ENCODE results near the gene PHC1. TPM values are rescaled to one million over a fixed set of nuclear protein-coding genes. Genes with fewer than 3 reads are reported as not detected.

PHC1 gene
- polyA plus RNA-seq, 1 donor (not counting 4 experiments of a cell fraction or from before 2014, with no cell fraction given): 11.0 TPM

DNA sequence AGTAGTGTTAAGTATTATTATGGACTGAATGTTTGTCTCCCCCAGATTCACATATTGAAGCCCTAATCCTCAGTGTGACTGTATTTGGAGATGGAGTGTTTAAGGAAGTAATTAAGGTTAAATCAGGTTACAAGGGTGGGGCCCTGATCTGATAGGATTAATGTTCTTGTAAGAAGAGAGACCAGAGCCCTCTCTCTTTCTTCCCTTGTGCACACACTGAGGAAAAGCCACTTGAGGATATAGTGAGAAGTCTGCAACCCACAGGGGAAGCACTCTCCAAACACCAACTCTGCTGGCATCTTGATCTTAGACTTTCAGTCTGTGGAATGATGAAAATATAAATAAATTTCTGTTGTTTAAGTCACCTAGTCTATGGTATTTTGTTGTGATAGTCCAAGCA, 72.9 kb downstream of the PHC1 start:
- DNase-seq (ENCODE audit: low read depth, low spot score) (no peak), FAIRE-seq (no peak)
- Histone ChIP-seq H3K4me1 (ENCODE audit: control insufficient read depth, extremely low read depth, insufficient read depth, low read length) (no peaks in the 10 kb centered on the region), H3K9me3 (ENCODE audit: control insufficient read depth, low read depth, low read length) (no peaks in the 10 kb centered on the region), H4K20me1 (ENCODE audit: control insufficient read depth, extremely low read depth, insufficient read depth, low read length) (no peaks in the 10 kb centered on the region), H3K27me3 (ENCODE audit: control insufficient read depth, extremely low read depth, insufficient read depth, low read length) (no peaks in the 10 kb centered on the region), H2AFZ (ENCODE audit: control insufficient read depth, low read length) (no peak overlapping the region), H3K9ac (ENCODE audit: control insufficient read depth, extremely low read depth, insufficient read depth, low read length) (no peak overlapping the region), H3K9me1 (ENCODE audit: control insufficient read depth, extremely low read depth, insufficient read depth, low read length) (no peaks in the 10 kb centered on the region), H3K27ac (ENCODE audit: control insufficient read depth, insufficient read depth, low read length) (no peak overlapping the region), H3K36me3 (ENCODE audit: control insufficient read depth in 2 of 2, extremely low read depth in 1 of 2, insufficient read depth in 2 of 2, low read length in 2 of 2) (no peaks in the 10 kb centered on the region), H3K4me2 (ENCODE audit: control insufficient read depth, extremely low read depth, insufficient read depth, low read depth, low read length) (no peak overlapping the region), H3K4me3 (ENCODE audit: control insufficient read depth in 2 of 3, extremely low read depth in 1 of 3, insufficient read depth in 2 of 3, low read depth in 1 of 3, low read length in 3 of 3) (no peak overlapping the region), H3K79me2 (ENCODE audit: control insufficient read depth, insufficient read depth, low read length) (no peaks in the 10 kb centered on the region)
- dilution Hi-C loops (cut with MboI; ENCODE audit: extremely low pct_ligation_motif_present, low sequenced_read_pairs): no loop called here
- TF ChIP-seq, protein P1, sequence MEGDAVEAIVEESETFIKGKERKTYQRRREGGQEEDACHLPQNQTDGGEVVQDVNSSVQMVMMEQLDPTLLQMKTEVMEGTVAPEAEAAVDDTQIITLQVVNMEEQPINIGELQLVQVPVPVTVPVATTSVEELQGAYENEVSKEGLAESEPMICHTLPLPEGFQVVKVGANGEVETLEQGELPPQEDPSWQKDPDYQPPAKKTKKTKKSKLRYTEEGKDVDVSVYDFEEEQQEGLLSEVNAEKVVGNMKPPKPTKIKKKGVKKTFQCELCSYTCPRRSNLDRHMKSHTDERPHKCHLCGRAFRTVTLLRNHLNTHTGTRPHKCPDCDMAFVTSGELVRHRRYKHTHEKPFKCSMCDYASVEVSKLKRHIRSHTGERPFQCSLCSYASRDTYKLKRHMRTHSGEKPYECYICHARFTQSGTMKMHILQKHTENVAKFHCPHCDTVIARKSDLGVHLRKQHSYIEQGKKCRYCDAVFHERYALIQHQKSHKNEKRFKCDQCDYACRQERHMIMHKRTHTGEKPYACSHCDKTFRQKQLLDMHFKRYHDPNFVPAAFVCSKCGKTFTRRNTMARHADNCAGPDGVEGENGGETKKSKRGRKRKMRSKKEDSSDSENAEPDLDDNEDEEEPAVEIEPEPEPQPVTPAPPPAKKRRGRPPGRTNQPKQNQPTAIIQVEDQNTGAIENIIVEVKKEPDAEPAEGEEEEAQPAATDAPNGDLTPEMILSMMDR (optimal IDR thresholded peaks at IDR 0.05 in 1 of 3, IDR thresholded peaks at IDR 0.05 in 1 of 3, conservative IDR thresholded peaks at IDR 0.05 in 1 of 3; ENCODE audit: extremely low read depth in 1 of 3, insufficient read depth in 2 of 3, low read length in 3 of 3): no peak
- no peak for TF ChIP-seq EZH2 (IDR thresholded peaks at IDR 0.05; ENCODE audit: low read length)

DNA sequence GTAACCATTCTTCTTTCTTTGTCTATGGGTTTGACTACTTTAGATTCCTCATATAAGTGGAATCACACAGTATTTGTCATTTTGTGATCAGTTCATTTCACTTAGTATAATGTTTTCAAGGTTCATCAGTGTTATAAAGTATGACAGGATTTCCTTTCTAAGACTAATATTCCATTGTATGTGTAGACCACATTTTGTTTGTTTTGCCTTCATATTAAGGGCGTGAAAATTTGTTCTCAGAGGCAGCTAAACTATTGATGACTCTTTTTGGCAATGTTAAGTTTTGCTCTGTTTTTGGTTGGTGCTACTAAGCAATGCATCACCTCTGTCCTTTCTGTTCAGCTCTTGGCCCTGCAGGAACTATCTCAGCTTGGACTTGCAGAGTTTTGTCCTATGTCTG, 73.4 kb downstream of the PHC1 start:
- no peak for FAIRE-seq

More for the DNA sequence above, 73.4 kb downstream of the PHC1 start:
- Histone ChIP-seq H3K4me1 (ENCODE audit: control insufficient read depth, extremely low read depth, insufficient read depth, low read length) (no peaks in the 10 kb centered on the region), H2AFZ (ENCODE audit: control insufficient read depth, low read length) (no peak overlapping the region), H3K27me3 (ENCODE audit: control insufficient read depth, extremely low read depth, insufficient read depth, low read length) (no peaks in the 10 kb centered on the region), H3K9me1 (ENCODE audit: control insufficient read depth, extremely low read depth, insufficient read depth, low read length) (no peaks in the 10 kb centered on the region), H3K4me3 (ENCODE audit: control insufficient read depth in 2 of 3, extremely low read depth in 1 of 3, insufficient read depth in 2 of 3, low read depth in 1 of 3, low read length in 3 of 3) (no peak overlapping the region), H3K79me2 (ENCODE audit: control insufficient read depth, insufficient read depth, low read length) (no peaks in the 10 kb centered on the region), H3K27ac (ENCODE audit: control insufficient read depth, insufficient read depth, low read length) (no peak overlapping the region), H4K20me1 (ENCODE audit: control insufficient read depth, extremely low read depth, insufficient read depth, low read length) (no peaks in the 10 kb centered on the region), H3K4me2 (ENCODE audit: control insufficient read depth, extremely low read depth, insufficient read depth, low read depth, low read length) (no peak overlapping the region), H3K9ac (ENCODE audit: control insufficient read depth, extremely low read depth, insufficient read depth, low read length) (no peak overlapping the region), H3K9me3 (ENCODE audit: control insufficient read depth, low read depth, low read length) (no peaks in the 10 kb centered on the region), H3K36me3 (ENCODE audit: control insufficient read depth in 2 of 2, extremely low read depth in 1 of 2, insufficient read depth in 2 of 2, low read length in 2 of 2) (no peaks in the 10 kb centered on the region)
- no peak for DNase-seq (ENCODE audit: low read depth, low spot score)
- TF ChIP-seq EZH2 (IDR thresholded peaks at IDR 0.05; ENCODE audit: low read length): no peak
- TF ChIP-seq, protein P1 (optimal IDR thresholded peaks at IDR 0.05 in 1 of 3, IDR thresholded peaks at IDR 0.05 in 1 of 3, conservative IDR thresholded peaks at IDR 0.05 in 1 of 3; ENCODE audit: extremely low read depth in 1 of 3, insufficient read depth in 2 of 3, low read length in 3 of 3): no peak
- dilution Hi-C loops (cut with MboI; ENCODE audit: extremely low pct_ligation_motif_present, low sequenced_read_pairs): no loop called here

Measured in keratinocyte (primary cell).